ENCODE measurements around the gene WDFY1. TPM values are rescaled to one million over a fixed set of nuclear protein-coding genes. Genes with fewer than 3 reads are reported as not detected.

The WDFY1 gene
- total RNA-seq, 1 donor from 2014 or later, result 77.0 TPM

DNA sequence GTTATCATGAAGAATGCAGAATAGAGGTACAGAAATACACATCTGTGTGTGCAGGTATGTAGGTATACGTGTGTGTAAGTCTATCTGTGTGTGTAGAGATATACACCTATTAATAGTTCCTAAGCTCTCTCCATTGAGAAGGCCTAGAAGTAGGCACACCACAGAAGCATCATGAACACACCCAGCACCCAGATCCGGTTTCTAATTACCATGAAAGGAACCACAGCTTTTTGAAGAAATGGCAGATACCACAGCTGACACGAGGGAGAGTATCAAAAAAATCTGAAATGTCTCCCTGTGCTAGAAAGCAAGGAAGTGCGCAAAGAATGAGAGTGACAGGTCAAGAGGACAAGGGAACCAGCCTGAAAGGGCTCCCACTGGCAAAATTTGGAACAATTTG, 80.0 kb downstream of the WDFY1 start:
- ChIA-PET CTCF (interaction anchor here (1.6 kb wide), 1 partner anchor 87 kb away, joined by 4 read pairs; no protein-coding TSS in a partner anchor), POLR2A (interaction anchor here (1.0 kb wide), 1 partner anchor 102 kb away, joined by 3 read pairs; no protein-coding TSS in a partner anchor)
- H3K4me1 Mint-ChIP-seq, result peaks cover 19% of the 10 kb centered on the region
- peaks cover 17% of the 10 kb centered on the region for H3K36me3 Mint-ChIP-seq (ENCODE audit: low read depth)
- no peak for DNase-seq
- H3K27me3 Mint-ChIP-seq, result no peaks in the 10 kb centered on the region
- intact Hi-C loops (cut with micrococcal nuclease), result no loop called here
- H3K9me3 Mint-ChIP-seq, result no peaks in the 10 kb centered on the region
- peak overlapping the region; percentile 10 for H3K27ac Mint-ChIP-seq
- TF ChIP-seq, protein P1, sequence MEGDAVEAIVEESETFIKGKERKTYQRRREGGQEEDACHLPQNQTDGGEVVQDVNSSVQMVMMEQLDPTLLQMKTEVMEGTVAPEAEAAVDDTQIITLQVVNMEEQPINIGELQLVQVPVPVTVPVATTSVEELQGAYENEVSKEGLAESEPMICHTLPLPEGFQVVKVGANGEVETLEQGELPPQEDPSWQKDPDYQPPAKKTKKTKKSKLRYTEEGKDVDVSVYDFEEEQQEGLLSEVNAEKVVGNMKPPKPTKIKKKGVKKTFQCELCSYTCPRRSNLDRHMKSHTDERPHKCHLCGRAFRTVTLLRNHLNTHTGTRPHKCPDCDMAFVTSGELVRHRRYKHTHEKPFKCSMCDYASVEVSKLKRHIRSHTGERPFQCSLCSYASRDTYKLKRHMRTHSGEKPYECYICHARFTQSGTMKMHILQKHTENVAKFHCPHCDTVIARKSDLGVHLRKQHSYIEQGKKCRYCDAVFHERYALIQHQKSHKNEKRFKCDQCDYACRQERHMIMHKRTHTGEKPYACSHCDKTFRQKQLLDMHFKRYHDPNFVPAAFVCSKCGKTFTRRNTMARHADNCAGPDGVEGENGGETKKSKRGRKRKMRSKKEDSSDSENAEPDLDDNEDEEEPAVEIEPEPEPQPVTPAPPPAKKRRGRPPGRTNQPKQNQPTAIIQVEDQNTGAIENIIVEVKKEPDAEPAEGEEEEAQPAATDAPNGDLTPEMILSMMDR (IDR thresholded peaks at IDR 0.05), result no peak
- no peak overlapping the region for H3K4me3 Mint-ChIP-seq
- no peak for ATAC-seq (ENCODE audit: low read depth)

GRCh38 chr2:223863491-223863890, 81.6 kb downstream of the WDFY1 start:
- POLR2A ChIA-PET, result no interaction called here
- no peak overlapping the region for H3K27ac Mint-ChIP-seq
- H3K4me1 Mint-ChIP-seq, result peaks cover 19% of the 10 kb centered on the region
- ATAC-seq (ENCODE audit: low read depth) (no peak), DNase-seq (no peak)
- CTCF ChIA-PET, result no interaction called here
- H3K27me3 Mint-ChIP-seq, result no peaks in the 10 kb centered on the region
- peaks cover 9% of the 10 kb centered on the region for H3K36me3 Mint-ChIP-seq (ENCODE audit: low read depth)
- H3K9me3 Mint-ChIP-seq, result no peaks in the 10 kb centered on the region
- TF ChIP-seq, protein P1 (IDR thresholded peaks at IDR 0.05), result no peak
- intact Hi-C loops (cut with micrococcal nuclease), result no loop called here
- H3K4me3 Mint-ChIP-seq, result no peak overlapping the region

GRCh38 chr2:223860809-223861738, 84.1 kb downstream of the WDFY1 start:
- no peak overlapping the region for H3K27ac Mint-ChIP-seq
- TF ChIP-seq, protein P1 (IDR thresholded peaks at IDR 0.05), result no peak
- no peaks in the 10 kb centered on the region for H3K27me3 Mint-ChIP-seq
- peaks cover 9% of the 10 kb centered on the region for H3K36me3 Mint-ChIP-seq (ENCODE audit: low read depth)
- no peak overlapping the region for H3K4me3 Mint-ChIP-seq
- intact Hi-C loops (cut with micrococcal nuclease), result loop anchor here (1.0 kb wide), 2 partner anchors 81 to 134 kb away; no protein-coding TSS in a partner anchor
- POLR2A ChIA-PET, result interaction anchor here (0.7 kb wide), 1 partner anchor 37 kb away, joined by 4 read pairs; no protein-coding TSS in a partner anchor
- CTCF ChIA-PET, result no interaction called here
- H3K4me1 Mint-ChIP-seq, result peaks cover 17% of the 10 kb centered on the region
- DNase-seq (no peak), ATAC-seq (ENCODE audit: low read depth) (no peak)
- H3K9me3 Mint-ChIP-seq, result no peaks in the 10 kb centered on the region

DNA sequence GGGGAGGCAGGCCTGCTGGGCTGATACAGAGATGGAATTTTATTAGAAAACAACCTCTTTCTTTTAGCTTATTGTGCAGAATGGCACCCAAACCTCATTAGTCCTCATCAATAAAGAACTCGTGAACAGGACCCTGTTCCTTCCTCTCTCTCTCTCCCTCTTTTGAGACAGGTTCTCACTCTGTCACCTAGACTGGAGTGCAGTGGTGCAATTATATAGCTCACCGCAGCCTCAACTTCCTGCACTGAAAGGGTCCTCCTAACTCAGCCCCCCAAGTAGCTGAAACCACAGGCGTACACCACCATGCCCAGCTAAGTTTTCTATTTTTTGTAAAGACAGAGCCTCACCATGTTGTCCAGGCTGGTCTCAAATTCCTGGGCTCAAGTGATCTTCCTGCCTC, 86.1 kb downstream of the WDFY1 start:
- no peaks in the 10 kb centered on the region for H3K27me3 Mint-ChIP-seq
- intact Hi-C loops (cut with micrococcal nuclease), result no loop called here
- ATAC-seq (ENCODE audit: low read depth), result no peak
- peaks cover 7% of the 10 kb centered on the region for H3K36me3 Mint-ChIP-seq (ENCODE audit: low read depth)
- no peak overlapping the region for H3K4me3 Mint-ChIP-seq
- peaks cover 13% of the 10 kb centered on the region for H3K4me1 Mint-ChIP-seq
- TF ChIP-seq, protein P1 (IDR thresholded peaks at IDR 0.05), result no peak
- CTCF ChIA-PET, result interaction anchor here (1.3 to 1.8 kb wide), 3 partner anchors 21 to 131 kb away, joined by 3 to 7 read pairs (median 4); partner anchors contain the start of gene AP1S3
- POLR2A ChIA-PET, result no interaction called here
- H3K27ac Mint-ChIP-seq, result no peak overlapping the region
- DNase-seq, result no peak
- H3K9me3 Mint-ChIP-seq, result no peaks in the 10 kb centered on the region

GRCh38 chr2:223856584-223856983, 88.6 kb downstream of the WDFY1 start:
- Mint-ChIP-seq H3K4me1 (peaks cover 21% of the 10 kb centered on the region), H3K36me3 (ENCODE audit: low read depth) (peaks cover 12% of the 10 kb centered on the region), H3K27ac (no peak overlapping the region), H3K27me3 (no peaks in the 10 kb centered on the region), H3K4me3 (no peak overlapping the region), H3K9me3 (no peaks in the 10 kb centered on the region)
- DNase-seq (no peak), ATAC-seq (ENCODE audit: low read depth) (no peak)
- intact Hi-C loops (cut with micrococcal nuclease), result no loop called here
- ChIA-PET CTCF (no interaction called here), POLR2A (interaction anchor here (1.0 kb wide), 1 partner anchor 40 kb away, joined by 3 read pairs; no protein-coding TSS in a partner anchor)
- TF ChIP-seq, protein P1 (IDR thresholded peaks at IDR 0.05), result no peak
